Epithelial cell of proximal tubule (primary cell): ENCODE measurements around the gene KCNQ2. TPM values are rescaled to one million over a fixed set of nuclear protein-coding genes. Genes with fewer than 3 reads are reported as not detected.

Experiments used
- DNase-seq: peaks from one replicate; pipeline ENCODE4 v3.0.0-alpha.2; 2011; ENCODE audit warnings: low read depth
- H3K4me3 ChIP-seq: 2 replicates; pipeline ENCODE4 v1.5.1; 2011; ENCODE audit warnings: low read depth, mild to moderate bottlenecking, low read length
- total RNA-seq: library from RNA; depleted of rRNA; stranded (reverse); fragments of >200 nt; gene quantifications from 2 replicates; pipeline ENCODE4 v1.2.3, GENCODE V29; 2015
- TF ChIP-seq, protein P1 (sequence below): conservative IDR thresholded peaks from 2 replicates; pipeline ENCODE4 v1.5.1; 2012; ENCODE audit warnings: low read depth, mild to moderate bottlenecking, low read length

The KCNQ2 gene
- 0.14 TPM in 1 of 2 replicates, not detected in the other for total RNA-seq

DNA sequence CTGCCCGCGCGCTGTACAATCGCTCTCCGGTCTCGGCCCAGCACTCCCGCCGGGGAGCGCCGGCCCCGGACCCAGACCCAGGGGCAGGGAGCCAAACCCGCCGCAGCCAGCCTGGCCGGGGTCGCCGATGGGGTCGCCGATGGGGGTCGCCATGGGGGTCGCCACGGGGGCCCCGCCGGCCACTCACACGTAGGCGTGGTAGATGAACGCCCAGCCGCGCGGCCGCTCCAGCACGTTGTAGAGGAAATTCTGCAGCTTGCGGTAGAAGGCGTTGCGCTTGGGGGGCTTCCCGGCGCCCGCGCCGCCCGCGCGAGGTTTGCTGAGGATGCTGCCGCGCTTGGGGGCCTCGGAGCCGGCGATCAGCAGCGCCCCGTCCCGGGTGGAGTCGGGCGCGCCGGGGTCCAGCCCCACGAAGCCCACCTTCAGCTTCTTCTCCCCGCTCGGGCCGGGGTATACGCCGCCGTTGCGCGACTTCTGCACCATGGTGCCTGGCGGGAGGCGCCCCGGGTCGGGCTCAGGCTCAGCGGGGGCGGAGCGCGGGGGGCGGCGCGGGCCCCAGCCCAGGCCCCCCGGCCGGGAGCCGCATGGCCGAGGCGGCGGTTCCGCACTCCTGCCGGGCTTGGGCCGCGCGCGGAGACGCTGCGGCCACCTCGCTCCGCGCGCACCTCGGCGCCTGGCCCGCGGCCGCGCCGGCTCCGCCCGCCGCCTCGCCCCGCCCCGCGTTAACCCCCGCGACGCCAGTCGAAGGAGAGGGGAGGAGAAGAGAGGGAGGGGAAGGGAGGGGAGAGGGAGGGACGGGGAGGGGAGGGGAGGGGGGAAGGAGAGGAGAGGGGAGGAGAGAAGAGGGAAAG is at the start of gene KCNQ2:
Gene KCNQ2 (minus strand): TSS at position 675 of the 851 bp plus-strand sequence. CDS start 192 bp downstream, at position 483.
- TF ChIP-seq, protein P1, sequence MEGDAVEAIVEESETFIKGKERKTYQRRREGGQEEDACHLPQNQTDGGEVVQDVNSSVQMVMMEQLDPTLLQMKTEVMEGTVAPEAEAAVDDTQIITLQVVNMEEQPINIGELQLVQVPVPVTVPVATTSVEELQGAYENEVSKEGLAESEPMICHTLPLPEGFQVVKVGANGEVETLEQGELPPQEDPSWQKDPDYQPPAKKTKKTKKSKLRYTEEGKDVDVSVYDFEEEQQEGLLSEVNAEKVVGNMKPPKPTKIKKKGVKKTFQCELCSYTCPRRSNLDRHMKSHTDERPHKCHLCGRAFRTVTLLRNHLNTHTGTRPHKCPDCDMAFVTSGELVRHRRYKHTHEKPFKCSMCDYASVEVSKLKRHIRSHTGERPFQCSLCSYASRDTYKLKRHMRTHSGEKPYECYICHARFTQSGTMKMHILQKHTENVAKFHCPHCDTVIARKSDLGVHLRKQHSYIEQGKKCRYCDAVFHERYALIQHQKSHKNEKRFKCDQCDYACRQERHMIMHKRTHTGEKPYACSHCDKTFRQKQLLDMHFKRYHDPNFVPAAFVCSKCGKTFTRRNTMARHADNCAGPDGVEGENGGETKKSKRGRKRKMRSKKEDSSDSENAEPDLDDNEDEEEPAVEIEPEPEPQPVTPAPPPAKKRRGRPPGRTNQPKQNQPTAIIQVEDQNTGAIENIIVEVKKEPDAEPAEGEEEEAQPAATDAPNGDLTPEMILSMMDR = no peak
- no peak within 1 kb of the TSS for H3K4me3 ChIP-seq
- no peak for DNase-seq

DNA sequence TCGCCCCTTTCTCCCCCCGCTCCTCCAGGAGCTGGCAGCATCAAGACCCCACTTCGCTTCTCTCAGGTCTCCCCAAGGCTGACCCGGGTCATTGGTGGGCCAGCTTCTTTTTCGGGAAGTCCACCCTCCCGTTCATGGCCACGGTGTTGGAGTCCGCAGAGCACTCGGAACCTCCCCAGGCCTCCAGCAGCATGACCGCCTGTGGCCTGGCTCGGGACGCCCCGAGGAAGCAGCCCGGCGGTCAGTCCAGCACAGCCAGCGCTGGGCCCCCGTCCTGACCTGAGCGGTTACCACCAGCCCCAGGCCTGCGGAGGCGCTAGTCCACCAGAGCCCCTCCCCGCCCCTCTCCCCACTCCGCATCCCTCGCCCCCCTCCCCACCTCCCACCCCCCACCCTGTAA is 49.1 kb upstream of the KCNQ2 start:
- TF ChIP-seq, protein P1 = no peak
- no peak for DNase-seq
- peak overlapping the region; percentile 86 for H3K4me3 ChIP-seq

DNA sequence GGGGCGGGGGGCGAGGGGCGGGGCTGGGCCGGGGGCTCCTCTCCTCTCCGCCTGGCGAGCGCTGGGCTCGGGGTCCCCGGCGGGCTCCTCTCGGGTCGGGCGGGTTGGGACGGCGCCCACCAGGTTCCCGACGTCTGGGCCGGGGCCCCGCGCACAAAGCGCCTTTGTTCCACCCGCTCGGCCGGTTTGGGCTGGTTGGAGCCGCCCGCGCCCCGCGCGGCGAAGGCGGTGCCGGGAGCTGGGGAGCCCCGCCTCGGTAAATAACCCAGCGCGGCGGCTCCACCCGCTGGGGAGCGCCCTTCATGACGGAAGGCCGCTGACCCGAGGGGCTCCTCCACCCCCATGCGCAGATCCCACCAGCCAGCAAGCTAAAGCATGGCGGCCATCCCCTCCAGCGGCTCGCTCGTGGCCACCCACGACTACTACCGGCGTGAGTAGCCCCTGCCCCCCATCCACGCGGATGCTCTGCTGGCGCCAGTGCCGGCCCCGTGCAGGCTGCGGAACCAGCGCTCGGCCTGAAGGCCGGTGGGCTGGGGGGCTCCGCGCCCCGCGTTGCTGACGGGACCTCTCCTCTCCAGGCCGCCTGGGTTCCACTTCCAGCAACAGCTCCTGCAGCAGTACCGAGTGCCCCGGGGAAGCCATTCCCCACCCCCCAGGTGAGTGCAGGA is 48.6 kb upstream of the KCNQ2 start:
- TF ChIP-seq, protein P1 = no peak
- no peak for DNase-seq
- H3K4me3 ChIP-seq = peak overlapping the region; percentile 86

DNA sequence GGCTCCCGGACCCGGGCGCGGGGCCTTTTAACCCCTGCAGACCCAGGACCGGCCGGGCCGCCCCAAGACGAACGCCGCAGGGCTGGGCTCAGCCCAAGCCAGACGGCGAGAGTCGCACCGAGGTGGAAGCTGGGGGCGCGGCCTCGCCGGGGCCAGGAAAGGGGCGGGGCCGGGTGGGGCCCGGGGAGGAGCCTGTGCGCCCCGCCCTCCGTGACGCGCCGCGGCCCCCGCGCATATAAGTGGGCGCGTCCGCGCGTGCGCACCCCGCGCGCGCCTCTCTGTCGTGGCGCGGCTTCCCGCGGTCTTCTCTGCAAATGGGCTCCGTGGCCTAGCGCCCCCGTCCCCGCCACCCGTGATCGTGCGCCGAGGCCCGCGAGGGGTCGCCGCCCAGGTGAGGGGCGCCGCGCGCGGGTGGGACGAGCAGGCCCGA is 48.1 kb upstream of the KCNQ2 start, which contains the start of gene PPDPF:
Gene PPDPF (plus strand): TSS at position 262 of the 430 bp plus-strand sequence. CDS start 544 bp downstream, outside the sequence.
- DNase-seq = no peak

DNA sequence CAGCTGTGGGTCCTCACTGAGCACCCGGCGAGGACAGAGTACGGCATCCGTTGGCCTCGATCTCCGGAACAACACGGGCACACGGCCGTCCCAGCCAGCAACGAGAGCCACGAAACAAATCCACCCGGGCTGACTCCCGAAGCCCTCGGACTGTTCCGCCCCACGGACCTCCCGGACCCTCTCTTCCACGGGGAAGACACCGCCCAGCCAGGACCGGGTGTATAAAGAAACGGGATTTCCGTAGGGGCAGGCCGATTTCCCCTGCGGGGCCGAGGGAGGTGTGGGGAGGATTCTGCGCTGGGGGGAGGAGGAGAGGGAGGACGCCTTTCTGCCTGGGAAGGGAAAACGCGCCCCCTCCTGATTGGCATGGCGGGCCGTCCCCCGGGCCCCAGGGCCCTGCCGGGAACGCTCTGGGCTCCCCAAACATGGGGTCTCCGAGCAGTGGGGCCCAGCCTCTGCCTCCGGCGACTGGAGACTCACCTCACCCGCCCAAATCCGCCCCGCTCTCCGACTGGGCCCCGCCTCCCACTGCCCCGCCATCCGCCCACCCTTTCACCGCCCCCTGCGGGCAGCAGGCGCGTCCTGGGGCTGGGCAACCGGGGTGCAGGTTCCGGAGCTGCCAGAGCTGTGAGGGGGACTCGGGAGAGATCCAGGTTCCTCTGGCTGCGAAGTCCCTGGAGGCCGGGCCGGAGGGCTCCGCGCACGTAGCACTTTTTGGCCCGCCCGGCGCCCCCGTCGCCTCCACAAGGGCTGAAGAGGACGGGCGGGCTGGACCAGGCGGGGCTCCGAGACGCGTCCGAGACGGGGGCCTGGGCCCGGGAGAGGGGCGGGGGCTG is 47.4 kb upstream of the KCNQ2 start:
- DNase-seq = no peak
- peak overlapping the region; percentile 86 for H3K4me3 ChIP-seq
- TF ChIP-seq, protein P1 = peak; percentile 32

More for the DNA sequence above, 48.1 kb upstream of the KCNQ2 start, which contains the start of gene PPDPF:
- TF ChIP-seq, protein P1 = no peak
- H3K4me3 ChIP-seq = peak within 1 kb of the TSS; percentile 86

DNA sequence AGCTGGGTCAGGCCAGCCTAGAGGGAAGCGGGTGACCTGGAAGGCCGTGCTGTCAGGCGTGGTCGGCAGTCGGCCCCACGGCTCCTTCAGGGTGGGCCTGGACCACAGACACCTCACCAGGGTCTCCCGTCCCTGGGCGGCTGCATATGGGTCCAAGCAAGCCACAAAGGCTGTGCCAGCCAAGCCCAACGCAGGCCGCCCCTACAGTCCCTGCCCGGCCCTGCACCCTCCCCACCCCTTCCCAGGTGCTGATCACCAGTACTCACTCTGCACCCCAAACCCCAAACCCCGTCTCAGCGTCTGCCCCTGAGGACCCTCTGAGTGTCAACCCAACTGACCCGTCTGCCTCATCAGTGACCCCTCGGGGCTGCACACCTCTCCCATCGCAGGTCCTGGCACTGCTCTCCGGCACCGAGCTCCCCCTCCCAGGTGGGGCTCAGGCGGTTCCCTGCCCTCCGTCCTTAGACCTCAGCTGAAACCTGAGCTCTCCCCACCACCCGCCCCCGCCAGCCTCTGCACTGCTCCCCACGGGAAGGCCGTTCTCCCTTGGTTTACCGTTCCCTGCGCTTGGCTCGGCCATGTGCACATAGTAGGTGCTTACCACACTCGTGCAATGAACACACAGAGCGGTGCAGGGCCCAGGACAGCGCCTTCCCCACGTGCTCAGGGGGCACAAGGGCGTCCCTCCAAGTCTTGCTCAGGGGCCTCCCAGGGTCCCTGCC is 46.7 kb upstream of the KCNQ2 start:
- H3K4me3 ChIP-seq = peak overlapping the region; percentile 86
- DNase-seq = no peak
- TF ChIP-seq, protein P1 = no peak
